Activated CD4-positive, CD25-positive, alpha-beta regulatory T cell treated with anti-CD3 and anti-CD28 coated beads, Interleukin-2, amount 50 U/mL, for 24 hours (primary cell): ENCODE measurements around the gene EML5.

Source experiments
- ATAC-seq, 2 donors: fragments of 150-1000 bp; cut with Tn5 transposase; one replicate each; pipeline ENCODE4 v1.10.0; 2021; ENCODE audit warnings: mild to moderate bottlenecking in 1 of 2, moderate library complexity in 1 of 2

EML5 gene

GRCh38 chr14:88613552-88614010, 179.2 kb downstream of the EML5 start:
- ATAC-seq: peak; percentile 28 to 38

GRCh38 chr14:88612981-88613380, 179.8 kb downstream of the EML5 start:
- ATAC-seq: no peak

GRCh38 chr14:88611878-88612277, 180.9 kb downstream of the EML5 start:
- ATAC-seq: no peak

- ATAC-seq: no peak
Measured at GRCh38 chr14:88607829-88608228, 184.9 kb downstream of the EML5 start.

- peak in 1 of 2 donors; percentile 60 for ATAC-seq
Measured at GRCh38 chr14:88605594-88605993, 187.2 kb downstream of the EML5 start.

- no peak for ATAC-seq
Measured at GRCh38 chr14:88604212-88604611, 188.5 kb downstream of the EML5 start.

GRCh38 chr14:88599761-88600439, 192.9 kb downstream of the EML5 start:
- peak; percentile 95 to 96 for ATAC-seq

- no peak for ATAC-seq
Measured at GRCh38 chr14:88599326-88599725, 193.4 kb downstream of the EML5 start.

- ATAC-seq: no peak
Measured at GRCh38 chr14:88598097-88598675, 194.6 kb downstream of the EML5 start.

- no peak for ATAC-seq
Measured at GRCh38 chr14:88597601-88598000, 195.2 kb downstream of the EML5 start.

GRCh38 chr14:88597038-88597437, 195.7 kb downstream of the EML5 start:
- no peak for ATAC-seq

- ATAC-seq: no peak
Measured at GRCh38 chr14:88592031-88592430, 200.7 kb downstream of the EML5 start.

GRCh38 chr14:88590173-88590572, 202.6 kb downstream of the EML5 start:
- no peak for ATAC-seq

- ATAC-seq: no peak
Measured at GRCh38 chr14:88588081-88588480, 204.7 kb downstream of the EML5 start.

- ATAC-seq: no peak
Measured at GRCh38 chr14:88584451-88584850, 208.3 kb downstream of the EML5 start.

GRCh38 chr14:88576222-88576621, 216.5 kb downstream of the EML5 start:
- ATAC-seq: no peak

- ATAC-seq: no peak
Measured at GRCh38 chr14:88572117-88572516, 220.6 kb downstream of the EML5 start.

- ATAC-seq: no peak
Measured at GRCh38 chr14:88568196-88568595, 224.6 kb downstream of the EML5 start.

GRCh38 chr14:88565427-88565826, 227.3 kb downstream of the EML5 start:
- no peak for ATAC-seq

- ATAC-seq: no peak
Measured at GRCh38 chr14:88563845-88564244, 228.9 kb downstream of the EML5 start.

GRCh38 chr14:88562831-88563686, 229.7 kb downstream of the EML5 start, which contains the start of gene ZC3H14:
TSS of gene ZC3H14 (plus strand) at chr14:88563037. CDS start at chr14:88563134, 97 bp downstream.
- ATAC-seq: peak; percentile 97

- ATAC-seq: no peak
Measured at GRCh38 chr14:88562532-88562830, 230.3 kb downstream of the EML5 start.
